ENCODE measurements around the gene PHLPP2.

DNA sequence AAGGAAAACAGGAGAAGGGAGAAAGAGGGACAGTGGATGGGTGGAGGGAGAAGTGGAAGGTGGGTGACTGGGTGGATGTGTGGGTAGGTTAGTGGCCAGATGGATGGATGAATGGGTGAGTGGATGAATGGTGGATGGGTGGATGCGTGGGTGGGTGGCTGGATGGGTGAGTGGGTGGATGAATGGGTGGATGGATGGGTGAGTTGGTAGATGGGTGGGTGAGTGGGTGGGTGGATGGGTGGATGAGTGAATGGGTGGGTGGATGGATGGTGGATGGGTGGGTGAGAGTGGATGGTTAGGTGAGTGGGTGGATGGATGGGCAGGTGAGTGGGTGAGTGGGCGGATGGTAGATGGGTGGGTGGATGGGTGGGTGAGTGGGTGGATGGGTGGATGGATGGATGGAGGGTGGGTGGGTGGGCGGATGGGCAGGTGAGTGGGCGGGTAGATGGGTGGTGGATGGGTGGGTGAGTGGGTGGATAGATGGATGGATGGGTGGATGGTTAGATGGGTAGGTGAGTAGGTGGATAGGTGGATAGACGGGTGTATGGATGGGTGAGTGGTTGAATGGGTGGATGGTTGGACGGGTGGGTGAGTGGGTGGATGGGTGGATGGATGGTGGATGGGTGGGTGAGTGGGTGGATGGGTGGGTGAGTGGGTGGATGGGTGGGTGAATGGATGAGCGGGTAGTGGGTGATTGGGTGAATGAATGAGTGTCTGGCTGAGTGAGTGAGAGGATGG, 99.2 kb downstream of the PHLPP2 start:
- no peak for TF ChIP-seq EZH2 (IDR thresholded peaks at IDR 0.05; ENCODE audit: borderline replicate concordance, low read length)
- TF ChIP-seq, protein P1, sequence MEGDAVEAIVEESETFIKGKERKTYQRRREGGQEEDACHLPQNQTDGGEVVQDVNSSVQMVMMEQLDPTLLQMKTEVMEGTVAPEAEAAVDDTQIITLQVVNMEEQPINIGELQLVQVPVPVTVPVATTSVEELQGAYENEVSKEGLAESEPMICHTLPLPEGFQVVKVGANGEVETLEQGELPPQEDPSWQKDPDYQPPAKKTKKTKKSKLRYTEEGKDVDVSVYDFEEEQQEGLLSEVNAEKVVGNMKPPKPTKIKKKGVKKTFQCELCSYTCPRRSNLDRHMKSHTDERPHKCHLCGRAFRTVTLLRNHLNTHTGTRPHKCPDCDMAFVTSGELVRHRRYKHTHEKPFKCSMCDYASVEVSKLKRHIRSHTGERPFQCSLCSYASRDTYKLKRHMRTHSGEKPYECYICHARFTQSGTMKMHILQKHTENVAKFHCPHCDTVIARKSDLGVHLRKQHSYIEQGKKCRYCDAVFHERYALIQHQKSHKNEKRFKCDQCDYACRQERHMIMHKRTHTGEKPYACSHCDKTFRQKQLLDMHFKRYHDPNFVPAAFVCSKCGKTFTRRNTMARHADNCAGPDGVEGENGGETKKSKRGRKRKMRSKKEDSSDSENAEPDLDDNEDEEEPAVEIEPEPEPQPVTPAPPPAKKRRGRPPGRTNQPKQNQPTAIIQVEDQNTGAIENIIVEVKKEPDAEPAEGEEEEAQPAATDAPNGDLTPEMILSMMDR (conservative IDR thresholded peaks at IDR 0.05 in 1 of 2, IDR thresholded peaks at IDR 0.05 in 1 of 2; ENCODE audit: extremely low read depth in 1 of 2, insufficient read depth in 1 of 2, low read depth in 1 of 2, low read length in 2 of 2) = no peak
